Measurements from ENCODE around the gene POFUT1. TPM values are rescaled to one million over a fixed set of nuclear protein-coding genes. Genes with fewer than 3 reads are reported as not detected.

The POFUT1 gene
- total RNA-seq, 1 experiment from 2014 or later = 29.4 TPM

DNA sequence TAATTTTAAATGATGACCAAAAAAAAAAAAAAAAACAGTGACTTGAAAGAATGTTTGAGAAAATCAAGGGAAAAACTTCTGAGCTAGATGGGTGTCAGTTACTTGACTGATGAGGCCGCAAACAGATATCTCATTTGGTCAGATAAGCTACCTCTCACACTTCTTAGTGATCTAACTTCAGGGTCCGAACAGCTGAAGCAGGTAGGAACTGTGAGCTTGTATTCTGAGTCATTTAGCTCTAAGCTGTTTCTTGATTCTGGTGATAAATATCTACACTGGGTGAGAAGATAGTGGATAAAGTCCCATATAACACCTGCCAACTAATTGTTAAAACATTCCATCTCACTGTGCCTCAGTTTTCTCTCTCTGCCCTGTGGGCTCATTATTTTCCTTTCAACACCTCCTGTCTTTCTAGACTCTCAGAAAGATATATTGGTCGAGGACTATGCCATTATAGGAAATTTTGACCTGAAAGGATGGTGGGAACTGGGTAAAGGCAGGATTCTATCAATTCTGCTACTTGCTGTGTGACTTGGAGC is 77.5 kb downstream of the POFUT1 start:
- Mint-ChIP-seq H3K27me3 (ENCODE audit: low read depth) (no peaks in the 10 kb centered on the region), H3K4me3 (no peak overlapping the region), H3K27ac (no peak overlapping the region), H3K9me3 (no peaks in the 10 kb centered on the region), H3K36me3 (no peaks in the 10 kb centered on the region), H3K4me1 (no peaks in the 10 kb centered on the region)
- TF ChIP-seq, protein P1, sequence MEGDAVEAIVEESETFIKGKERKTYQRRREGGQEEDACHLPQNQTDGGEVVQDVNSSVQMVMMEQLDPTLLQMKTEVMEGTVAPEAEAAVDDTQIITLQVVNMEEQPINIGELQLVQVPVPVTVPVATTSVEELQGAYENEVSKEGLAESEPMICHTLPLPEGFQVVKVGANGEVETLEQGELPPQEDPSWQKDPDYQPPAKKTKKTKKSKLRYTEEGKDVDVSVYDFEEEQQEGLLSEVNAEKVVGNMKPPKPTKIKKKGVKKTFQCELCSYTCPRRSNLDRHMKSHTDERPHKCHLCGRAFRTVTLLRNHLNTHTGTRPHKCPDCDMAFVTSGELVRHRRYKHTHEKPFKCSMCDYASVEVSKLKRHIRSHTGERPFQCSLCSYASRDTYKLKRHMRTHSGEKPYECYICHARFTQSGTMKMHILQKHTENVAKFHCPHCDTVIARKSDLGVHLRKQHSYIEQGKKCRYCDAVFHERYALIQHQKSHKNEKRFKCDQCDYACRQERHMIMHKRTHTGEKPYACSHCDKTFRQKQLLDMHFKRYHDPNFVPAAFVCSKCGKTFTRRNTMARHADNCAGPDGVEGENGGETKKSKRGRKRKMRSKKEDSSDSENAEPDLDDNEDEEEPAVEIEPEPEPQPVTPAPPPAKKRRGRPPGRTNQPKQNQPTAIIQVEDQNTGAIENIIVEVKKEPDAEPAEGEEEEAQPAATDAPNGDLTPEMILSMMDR (IDR thresholded peaks at IDR 0.05) = no peak
- TF ChIP-seq NFE2L1 (CRISPR knock-in tag; IDR thresholded peaks at IDR 0.05) (no peak), SOX15 (CRISPR knock-in tag; IDR thresholded peaks at IDR 0.05) (no peak), HMGA2 (CRISPR knock-in tag; IDR thresholded peaks at IDR 0.05) (no peak), ZNF423 (CRISPR knock-in tag; IDR thresholded peaks at IDR 0.05) (no peak), SMAD3 (CRISPR knock-in tag; IDR thresholded peaks at IDR 0.05; ENCODE audit: borderline replicate concordance) (no peak), CBFB (CRISPR knock-in tag; IDR thresholded peaks at IDR 0.05; ENCODE audit: low read depth) (no peak), ZNF317 (CRISPR knock-in tag; IDR thresholded peaks at IDR 0.05; ENCODE audit: borderline replicate concordance, low read depth) (no peak), KAT7 (CRISPR knock-in tag; IDR thresholded peaks at IDR 0.05; ENCODE audit: borderline replicate concordance) (no peak), ZNF121 (CRISPR knock-in tag; IDR thresholded peaks at IDR 0.05) (no peak)
- TF ChIP-seq, protein P2, sequence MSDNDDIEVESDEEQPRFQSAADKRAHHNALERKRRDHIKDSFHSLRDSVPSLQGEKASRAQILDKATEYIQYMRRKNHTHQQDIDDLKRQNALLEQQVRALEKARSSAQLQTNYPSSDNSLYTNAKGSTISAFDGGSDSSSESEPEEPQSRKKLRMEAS (CRISPR knock-in tag; IDR thresholded peaks at IDR 0.05) = no peak
- TF ChIP-seq, protein P3, sequence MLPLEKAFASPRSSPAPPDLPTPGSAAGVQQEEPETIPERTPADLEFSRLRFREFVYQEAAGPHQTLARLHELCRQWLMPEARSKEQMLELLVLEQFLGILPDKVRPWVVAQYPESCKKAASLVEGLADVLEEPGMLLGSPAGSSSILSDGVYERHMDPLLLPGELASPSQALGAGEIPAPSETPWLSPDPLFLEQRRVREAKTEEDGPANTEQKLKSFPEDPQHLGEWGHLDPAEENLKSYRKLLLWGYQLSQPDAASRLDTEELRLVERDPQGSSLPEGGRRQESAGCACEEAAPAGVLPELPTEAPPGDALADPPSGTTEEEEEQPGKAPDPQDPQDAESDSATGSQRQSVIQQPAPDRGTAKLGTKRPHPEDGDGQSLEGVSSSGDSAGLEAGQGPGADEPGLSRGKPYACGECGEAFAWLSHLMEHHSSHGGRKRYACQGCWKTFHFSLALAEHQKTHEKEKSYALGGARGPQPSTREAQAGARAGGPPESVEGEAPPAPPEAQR (CRISPR knock-in tag; IDR thresholded peaks at IDR 0.05) = no peak
- CTCF ChIA-PET = interaction anchor here (0.7 to 0.9 kb wide), 2 partner anchors 391 to 434 kb away, joined by 3 to 4 read pairs; no protein-coding TSS in a partner anchor
- POLR2A ChIA-PET = interaction anchor here (0.6 kb wide), 2 partner anchors 59 to 239 kb away, joined by 3 to 4 read pairs; no protein-coding TSS in a partner anchor
- ATAC-seq = no peak
- DNase-seq (ENCODE audit: low spot score) = no peak

DNA sequence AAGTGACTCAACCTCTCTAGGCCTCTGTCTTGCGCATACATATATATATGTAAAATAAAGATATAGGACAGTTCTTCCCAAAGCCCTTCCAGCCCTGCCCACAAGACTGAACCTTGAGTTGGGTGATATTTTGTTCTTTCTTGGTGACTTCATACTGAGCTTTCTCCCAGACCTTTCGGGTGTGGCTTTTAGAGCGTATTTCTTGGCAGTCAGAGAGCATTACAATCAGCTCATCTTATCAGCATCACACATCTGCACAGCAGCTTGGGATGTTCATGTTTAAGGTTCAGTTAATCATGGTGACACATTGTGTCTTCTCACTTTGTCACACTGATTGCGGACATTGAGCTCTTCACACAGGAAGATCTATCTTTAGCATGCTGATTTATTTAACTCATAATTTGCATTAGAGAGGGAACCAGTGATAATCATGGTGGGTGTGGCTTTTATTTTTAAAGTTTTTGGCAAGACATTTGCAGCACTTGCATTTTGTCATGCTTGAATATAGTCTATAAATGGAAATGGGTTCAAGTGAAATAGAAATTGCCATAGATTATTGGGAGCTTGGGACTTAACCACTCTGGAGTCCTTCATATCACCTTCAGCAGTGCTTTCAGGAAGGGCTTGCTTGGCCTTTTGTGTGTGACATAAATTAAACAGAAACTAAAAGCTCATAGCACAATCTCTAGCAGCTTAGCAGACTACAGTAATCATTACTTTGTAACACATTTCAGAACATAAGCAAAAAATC is 78.1 kb downstream of the POFUT1 start:
- no peaks in the 10 kb centered on the region for H3K27me3 Mint-ChIP-seq (ENCODE audit: low read depth)
- H3K9me3 Mint-ChIP-seq = no peaks in the 10 kb centered on the region
- TF ChIP-seq ZNF317 (CRISPR knock-in tag; IDR thresholded peaks at IDR 0.05; ENCODE audit: borderline replicate concordance, low read depth) (no peak), SMAD4 (CRISPR knock-in tag; IDR thresholded peaks at IDR 0.05) (no peak), SOX15 (CRISPR knock-in tag; IDR thresholded peaks at IDR 0.05) (no peak), IRF2 (CRISPR knock-in tag; IDR thresholded peaks at IDR 0.05; ENCODE audit: borderline replicate concordance, low read depth) (no peak), ELF4 (CRISPR knock-in tag; IDR thresholded peaks at IDR 0.05; ENCODE audit: low read depth) (no peak), NR3C1 (CRISPR knock-in tag; conservative IDR thresholded peaks at IDR 0.05; ENCODE audit: low read depth) (no peak)
- TF ChIP-seq, protein P4, sequence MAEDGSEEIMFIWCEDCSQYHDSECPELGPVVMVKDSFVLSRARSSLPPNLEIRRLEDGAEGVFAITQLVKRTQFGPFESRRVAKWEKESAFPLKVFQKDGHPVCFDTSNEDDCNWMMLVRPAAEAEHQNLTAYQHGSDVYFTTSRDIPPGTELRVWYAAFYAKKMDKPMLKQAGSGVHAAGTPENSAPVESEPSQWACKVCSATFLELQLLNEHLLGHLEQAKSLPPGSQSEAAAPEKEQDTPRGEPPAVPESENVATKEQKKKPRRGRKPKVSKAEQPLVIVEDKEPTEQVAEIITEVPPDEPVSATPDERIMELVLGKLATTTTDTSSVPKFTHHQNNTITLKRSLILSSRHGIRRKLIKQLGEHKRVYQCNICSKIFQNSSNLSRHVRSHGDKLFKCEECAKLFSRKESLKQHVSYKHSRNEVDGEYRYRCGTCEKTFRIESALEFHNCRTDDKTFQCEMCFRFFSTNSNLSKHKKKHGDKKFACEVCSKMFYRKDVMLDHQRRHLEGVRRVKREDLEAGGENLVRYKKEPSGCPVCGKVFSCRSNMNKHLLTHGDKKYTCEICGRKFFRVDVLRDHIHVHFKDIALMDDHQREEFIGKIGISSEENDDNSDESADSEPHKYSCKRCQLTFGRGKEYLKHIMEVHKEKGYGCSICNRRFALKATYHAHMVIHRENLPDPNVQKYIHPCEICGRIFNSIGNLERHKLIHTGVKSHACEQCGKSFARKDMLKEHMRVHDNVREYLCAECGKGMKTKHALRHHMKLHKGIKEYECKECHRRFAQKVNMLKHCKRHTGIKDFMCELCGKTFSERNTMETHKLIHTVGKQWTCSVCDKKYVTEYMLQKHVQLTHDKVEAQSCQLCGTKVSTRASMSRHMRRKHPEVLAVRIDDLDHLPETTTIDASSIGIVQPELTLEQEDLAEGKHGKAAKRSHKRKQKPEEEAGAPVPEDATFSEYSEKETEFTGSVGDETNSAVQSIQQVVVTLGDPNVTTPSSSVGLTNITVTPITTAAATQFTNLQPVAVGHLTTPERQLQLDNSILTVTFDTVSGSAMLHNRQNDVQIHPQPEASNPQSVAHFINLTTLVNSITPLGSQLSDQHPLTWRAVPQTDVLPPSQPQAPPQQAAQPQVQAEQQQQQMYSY (CRISPR knock-in tag; IDR thresholded peaks at IDR 0.05) = no peak
- H3K27ac Mint-ChIP-seq = no peak overlapping the region
- CTCF ChIA-PET = interaction anchor here (0.7 to 0.9 kb wide), 2 partner anchors 391 to 435 kb away, joined by 3 to 4 read pairs; no protein-coding TSS in a partner anchor
- no peaks in the 10 kb centered on the region for H3K4me1 Mint-ChIP-seq
- H3K36me3 Mint-ChIP-seq = no peaks in the 10 kb centered on the region
- POLR2A ChIA-PET = interaction anchor here (0.5 to 0.6 kb wide), 4 partner anchors 59 to 238 kb away, joined by 3 to 5 read pairs (median 4); no protein-coding TSS in a partner anchor
- ATAC-seq (no peak), DNase-seq (ENCODE audit: low spot score) (no peak)
- no peak overlapping the region for H3K4me3 Mint-ChIP-seq
